ENCODE measurements around the gene CCDC78.

Gene CCDC78

GRCh38 chr16:676913-677312, 49.3 kb downstream of the CCDC78 start:
- no peak for DNase-seq

GRCh38 chr16:676565-676902, 49.7 kb downstream of the CCDC78 start:
- DNase-seq = no peak

- DNase-seq = no peak
Observed at GRCh38 chr16:675884-676564, 50.2 kb downstream of the CCDC78 start.

- DNase-seq = no peak
Observed at GRCh38 chr16:674968-675883, 51.0 kb downstream of the CCDC78 start, which contains the start of gene RHBDL1. RHBDL1 (plus strand) TSS chr16:675671; CDS start chr16:675791, 120 bp downstream.

GRCh38 chr16:674214-674881, 51.9 kb downstream of the CCDC78 start:
- no peak for DNase-seq

- no peak for DNase-seq
Observed at GRCh38 chr16:673399-673991, 52.7 kb downstream of the CCDC78 start.

- DNase-seq = no peak
Observed at GRCh38 chr16:672851-673250, 53.4 kb downstream of the CCDC78 start.
